NCI-H1105 (cell line): ENCODE results near the gene UGT2B28.
"Not testable (repeated sequence)": the region's sequence is repeated elsewhere in the genome, so short reads cannot be mapped to it uniquely, and the experiment has no call there.

Experiments used
- DNase-seq: peaks from one replicate; lab custom pipeline; 2025; lab: John Stamatoyannopoulos, UW

UGT2B28 gene

DNA sequence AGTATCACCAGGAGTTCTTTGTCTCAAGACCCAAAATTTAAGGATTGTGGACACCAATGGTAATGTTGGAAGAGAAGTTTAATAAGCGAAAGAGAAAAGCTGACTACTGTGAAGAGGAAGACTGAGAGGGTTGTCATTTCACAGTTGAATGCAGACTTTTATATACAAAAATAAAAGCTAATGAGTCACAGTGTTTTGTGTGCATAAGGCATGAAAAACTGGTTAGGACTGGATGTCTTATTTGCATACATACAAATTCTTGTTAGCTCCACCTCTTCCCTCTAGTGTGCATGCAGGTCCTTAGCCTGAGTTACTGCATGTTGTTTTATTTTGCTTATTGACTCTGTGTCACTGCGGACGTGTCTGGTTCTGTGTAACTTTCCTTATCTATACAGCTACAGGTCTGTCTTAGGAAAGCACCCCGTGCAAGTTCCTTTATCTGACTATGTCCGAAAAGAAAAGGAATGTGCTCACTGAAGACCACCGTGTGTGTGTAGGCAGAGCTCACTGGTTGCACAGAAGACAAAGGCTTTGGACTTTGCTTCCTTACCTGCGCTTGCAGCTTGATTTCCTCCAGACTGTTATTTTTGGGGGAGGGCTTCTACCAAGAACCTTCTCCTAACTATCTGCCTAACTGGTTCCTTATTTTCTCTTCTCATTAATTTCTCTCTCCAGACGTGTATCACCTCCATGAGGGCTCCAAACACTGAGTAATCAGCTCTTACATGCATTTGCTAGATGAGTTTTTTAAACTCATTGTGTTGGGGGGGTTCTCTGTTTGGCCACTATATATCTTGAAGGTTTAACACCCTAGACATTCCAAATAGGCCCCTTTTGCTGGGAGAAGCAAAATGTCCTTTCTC, 63.5 kb downstream of the UGT2B28 start:
- not testable (repeated sequence) for DNase-seq
